Activated T-cell treated with anti-CD3 and anti-CD28 coated beads, Interleukin-2, amount 50 U/mL, for 48 hours (primary cell): ENCODE measurements around the gene DST.
"Not testable (repeated sequence)": the region's sequence is repeated elsewhere in the genome, so short reads cannot be mapped to it uniquely, and the experiment has no call there.

Experiments used
- DNase-seq, 2 experiments: peaks; one replicate each; pipeline ENCODE4 v3.0.0-alpha.2; 2020

The DST gene

GRCh38 chr6:56511591-56511990 lies 131.1 kb downstream of the DST start:
- no peak for DNase-seq

- DNase-seq = no peak
Observed at GRCh38 chr6:56510984-56511531, 131.6 kb downstream of the DST start.

- DNase-seq = no peak
Observed at GRCh38 chr6:56509031-56509430, 133.7 kb downstream of the DST start.

GRCh38 chr6:56507517-56507916 lies 135.2 kb downstream of the DST start:
- no peak for DNase-seq

- DNase-seq = no peak
Observed at GRCh38 chr6:56505512-56506260, 137.0 kb downstream of the DST start.

- DNase-seq = no peak
Observed at GRCh38 chr6:56501993-56502392, 140.7 kb downstream of the DST start.

GRCh38 chr6:56499095-56499494 lies 143.6 kb downstream of the DST start:
- no peak for DNase-seq

- no peak for DNase-seq
Observed at GRCh38 chr6:56497691-56498090, 145.0 kb downstream of the DST start.

GRCh38 chr6:56497240-56497639 lies 145.4 kb downstream of the DST start:
- DNase-seq = no peak

- not testable (repeated sequence) for DNase-seq
Observed at GRCh38 chr6:56496650-56497049, 146.0 kb downstream of the DST start.

GRCh38 chr6:56495654-56496053 lies 147.0 kb downstream of the DST start:
- DNase-seq = no peak

GRCh38 chr6:56491606-56492328 lies 150.9 kb downstream of the DST start:
- DNase-seq = no peak

- DNase-seq = no peak
Observed at GRCh38 chr6:56490993-56491392, 151.7 kb downstream of the DST start.

GRCh38 chr6:56489559-56489958 lies 153.1 kb downstream of the DST start:
- no peak for DNase-seq

- no peak for DNase-seq
Observed at GRCh38 chr6:56488281-56488680, 154.4 kb downstream of the DST start.

GRCh38 chr6:56486681-56487080 lies 156.0 kb downstream of the DST start:
- DNase-seq = no peak

- no peak for DNase-seq
Observed at GRCh38 chr6:56484669-56485068, 158.0 kb downstream of the DST start.

GRCh38 chr6:56483929-56484328 lies 158.8 kb downstream of the DST start:
- DNase-seq = no peak

GRCh38 chr6:56482525-56482924 lies 160.2 kb downstream of the DST start:
- DNase-seq = no peak

- DNase-seq = no peak
Observed at GRCh38 chr6:56481957-56482356, 160.7 kb downstream of the DST start.

GRCh38 chr6:56480654-56481337 lies 161.9 kb downstream of the DST start:
- DNase-seq = no peak

- no peak for DNase-seq
Observed at GRCh38 chr6:56480246-56480645, 162.4 kb downstream of the DST start.

GRCh38 chr6:56479381-56479780 lies 163.3 kb downstream of the DST start:
- no peak for DNase-seq

- no peak for DNase-seq
Observed at GRCh38 chr6:56478202-56478601, 164.5 kb downstream of the DST start.
